ENCODE measurements around the gene C2orf92.
A peak's percentile ranks its signal among the peaks of the same experiment; 100 is the strongest.

C2orf92 gene

GRCh38 chr2:97714084-97714949 is 44.8 kb downstream of the C2orf92 start:
- no peak for DNase-seq (ENCODE audit: low read depth in 2 of 2)

GRCh38 chr2:97714950-97715652 is 45.6 kb downstream of the C2orf92 start:
- DNase-seq (ENCODE audit: low read depth in 2 of 2): no peak

GRCh38 chr2:97715951-97716694 is 46.6 kb downstream of the C2orf92 start:
- no peak for DNase-seq (ENCODE audit: low read depth in 2 of 2)

GRCh38 chr2:97716695-97717612 is 47.4 kb downstream of the C2orf92 start:
- no peak for DNase-seq (ENCODE audit: low read depth in 2 of 2)

GRCh38 chr2:97717613-97717995 is 48.1 kb downstream of the C2orf92 start:
- no peak for DNase-seq (ENCODE audit: low read depth in 2 of 2)

GRCh38 chr2:97718051-97718882 is 48.8 kb downstream of the C2orf92 start:
- DNase-seq (ENCODE audit: low read depth in 2 of 2): peak; percentile 42 to 58

GRCh38 chr2:97718942-97719341 is 49.4 kb downstream of the C2orf92 start:
- no peak for DNase-seq (ENCODE audit: low read depth in 2 of 2)

- no peak for DNase-seq (ENCODE audit: low read depth in 2 of 2)
These were observed 50.0 kb downstream of the C2orf92 start for GRCh38 chr2:97719362-97720155.

DNA sequence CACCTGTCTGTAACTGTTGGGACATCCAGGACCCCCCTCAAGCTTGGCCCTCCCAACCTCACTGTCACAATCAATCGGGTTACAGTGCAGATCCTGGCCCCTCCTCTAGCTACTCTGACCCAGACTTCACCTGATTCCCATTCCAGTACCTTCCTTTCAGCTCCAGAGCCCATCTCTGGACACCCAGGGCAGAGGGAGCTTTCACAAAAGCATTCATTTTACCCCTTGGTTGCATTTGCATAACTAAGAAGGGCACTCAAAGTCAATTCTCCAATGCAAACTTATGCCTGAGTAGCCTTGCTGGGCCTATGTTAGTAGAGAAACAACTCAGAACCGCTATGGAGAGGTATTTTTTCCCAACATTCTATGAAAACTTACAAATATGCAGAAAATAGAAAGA is 51.2 kb downstream of the C2orf92 start:
- no peak for DNase-seq (ENCODE audit: low read depth in 2 of 2)

GRCh38 chr2:97722227-97722626 is 52.7 kb downstream of the C2orf92 start:
- DNase-seq (ENCODE audit: low read depth in 2 of 2): no peak

DNA sequence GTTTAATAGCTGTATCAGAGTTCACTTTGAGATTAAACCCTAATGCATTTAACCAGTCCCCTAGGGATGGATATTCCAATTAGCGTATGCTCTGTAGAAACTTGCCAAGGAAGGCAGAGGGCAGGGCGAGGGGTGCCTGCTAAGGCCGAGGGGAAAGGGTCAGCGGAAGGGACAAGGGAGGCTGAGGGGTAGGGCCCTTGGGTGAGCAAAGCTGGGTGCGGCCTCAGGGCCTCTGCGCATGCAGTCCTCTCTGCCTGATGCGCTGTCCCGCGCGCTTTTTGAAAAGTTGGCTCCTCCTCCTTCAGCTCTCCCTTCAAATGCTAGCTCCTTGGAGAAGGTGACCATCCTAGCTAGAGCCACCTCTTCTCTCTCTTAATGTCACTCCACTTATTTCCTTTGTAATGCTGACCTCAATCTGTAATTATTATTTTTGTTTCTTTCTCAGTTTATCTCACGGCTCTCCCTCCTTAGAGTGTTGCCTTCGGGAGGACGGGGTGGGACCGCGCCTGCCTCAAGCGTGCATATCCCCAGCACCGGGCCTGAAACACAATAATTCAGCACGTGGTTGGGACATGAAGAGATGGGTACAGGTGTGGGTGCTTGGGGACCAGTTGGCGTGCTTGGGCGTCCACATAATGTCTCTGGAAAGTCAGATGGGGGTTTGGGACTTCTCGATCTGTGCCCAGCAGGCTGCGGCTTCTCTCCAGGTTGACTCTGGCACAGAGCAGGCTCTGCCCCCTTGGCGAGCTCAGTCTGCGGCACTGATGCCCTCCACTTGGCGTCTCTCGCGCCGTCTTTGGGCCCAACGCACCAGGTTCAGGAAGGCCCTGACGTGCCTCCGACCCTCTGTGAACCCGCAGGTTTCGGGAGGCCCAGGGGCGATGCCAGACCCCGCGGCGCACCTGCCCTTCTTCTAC is 53.9 kb downstream of the C2orf92 start:
- DNase-seq (ENCODE audit: low read depth in 2 of 2): no peak

GRCh38 chr2:97724073-97724410 is 54.5 kb downstream of the C2orf92 start:
- DNase-seq (ENCODE audit: low read depth in 2 of 2): no peak

- DNase-seq (ENCODE audit: low read depth in 2 of 2): no peak
These were observed 55.0 kb downstream of the C2orf92 start for GRCh38 chr2:97724501-97724900.

GRCh38 chr2:97724946-97725688 is 55.6 kb downstream of the C2orf92 start:
- DNase-seq (ENCODE audit: low read depth in 2 of 2): no peak

GRCh38 chr2:97726261-97727064 is 57.0 kb downstream of the C2orf92 start:
- no peak for DNase-seq (ENCODE audit: low read depth in 2 of 2)

DNA sequence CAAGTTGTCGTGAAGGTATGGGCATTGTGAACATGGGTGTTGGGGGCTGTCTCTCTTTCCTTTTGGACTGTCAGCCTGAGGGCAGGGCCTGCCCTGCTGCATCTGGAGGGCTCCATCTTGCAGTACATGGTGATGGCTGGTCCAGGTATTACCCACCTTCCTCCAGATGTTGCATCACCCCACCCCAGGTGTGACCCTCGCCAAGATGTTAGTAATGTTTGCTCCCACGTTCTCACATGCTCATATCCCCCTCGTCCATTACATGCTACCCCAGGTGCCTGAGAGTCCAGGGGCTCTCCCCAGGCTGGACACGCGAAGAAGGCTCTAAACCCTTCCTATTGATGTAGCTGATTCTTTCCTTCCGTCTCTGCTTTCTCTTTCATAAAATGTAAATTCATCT is 57.8 kb downstream of the C2orf92 start:
- no peak for DNase-seq (ENCODE audit: low read depth in 2 of 2)

GRCh38 chr2:97728091-97728731 is 58.7 kb downstream of the C2orf92 start:
- no peak for DNase-seq (ENCODE audit: low read depth in 2 of 2)

Measured in stimulated activated CD4-positive, alpha-beta T cell treated with anti-CD3 and anti-CD28 coated beads, Interleukin-12 subunit alpha, Interleukin-12 subunit beta, amount 100 ng/mL, for 24 hours (primary cell).